Endothelial cell of umbilical vein (primary cell): ENCODE data around the gene NDUFV1. TPM values are rescaled to one million over a fixed set of nuclear protein-coding genes. Genes with fewer than 3 reads are reported as not detected.
A peak's percentile ranks its signal among the peaks of the same experiment; 100 is the strongest.

ENCODE experiments used
- Bru-seq: library from RNA; stranded (reverse); fragments of 400-500 nt; gene quantifications from one replicate; lab custom pipeline; 2021; lab: Mats Ljungman, UMichigan
- BruChase-seq, 2 experiments: library from RNA; stranded (reverse); fragments of 400-500 nt; gene quantifications; one replicate each; lab custom pipeline; 2021; lab: Mats Ljungman, UMichigan
- BruUV-seq: library from RNA; stranded (reverse); fragments of 400-500 nt; replicated peaks from 2 replicates; lab custom pipeline; 2021; lab: Mats Ljungman, UMichigan
- CTCF ChIA-PET: fragments of 300-600, 350-600 bp; sonication (Branson Sonifier 250); formaldehyde crosslinking; loops from one replicate; lab custom pipeline; 2021; ENCODE audit warnings: antibody characterized with exemption, inconsistent platforms; lab: Charles Lee
- POLR2A ChIA-PET: fragments of 300-600, 350-600 bp; sonication (Branson Sonifier 250); formaldehyde crosslinking; loops from one replicate; lab custom pipeline; 2021; ENCODE audit warnings: antibody characterized with exemption, inconsistent platforms; lab: Charles Lee
- DNase-seq: peaks from one replicate; pipeline ENCODE4 v3.0.0-alpha.2; 2011; ENCODE audit warnings: low read depth, low spot score
- FAIRE-seq: peaks from 2 replicates; lab custom pipeline; 2011; peaks lifted over from hg19 to GRCh38; lab: Jason Lieb, UNC
- H2AFZ ChIP-seq: 2 replicates; pipeline ENCODE4 v1.6.0; 2012; ENCODE audit warnings: low read depth, low read length, control low read depth, inconsistent platforms
- H3K27ac ChIP-seq: 2 replicates; pipeline ENCODE4 v1.5.1; 2011; ENCODE audit warnings: low read depth, mild to moderate bottlenecking, control low read depth, low read length, moderate library complexity; ENCODE audit not compliant: insufficient read depth
- H3K27me3 ChIP-seq, 2 experiments: 2 replicates each; pipeline versions ENCODE4 v1.6.0 to v1.6.1; 2011; ENCODE audit warnings: low read length in 2 of 2, mixed read lengths in 1 of 2; ENCODE audit not compliant: control insufficient read depth in 2 of 2, insufficient read depth in 2 of 2
- H3K36me3 ChIP-seq, 2 experiments: 2 replicates in 1 of 2; 3 replicates in 1 of 2; pipeline ENCODE4 v1.5.1; 2011; ENCODE audit warnings: low read length in 2 of 2, mild to moderate bottlenecking in 1 of 2, moderate library complexity in 1 of 2; ENCODE audit not compliant: control insufficient read depth in 2 of 2, insufficient read depth in 2 of 2; ENCODE audit errors: extremely low read depth in 1 of 2
- H3K4me1 ChIP-seq: 3 replicates; pipeline ENCODE4 v1.5.1; 2011; ENCODE audit warnings: mild to moderate bottlenecking, low read length; ENCODE audit not compliant: control insufficient read depth, insufficient read depth; ENCODE audit errors: extremely low read depth
- H3K4me2 ChIP-seq: 2 replicates; pipeline ENCODE4 v1.6.1; 2011; ENCODE audit warnings: low read length, control low read depth, mixed read lengths; ENCODE audit not compliant: insufficient read depth
- H3K4me3 ChIP-seq, 3 experiments: fragments of 200-600 bp in 1 of 3; sonication (generic), shearing (Covaris generic) in 1 of 3; replicated peaks in 1 of 3; 2 replicates each; pipeline ENCODE4 v1.5.1; 2011 to 2016; ENCODE audit warnings: control low read depth in 3 of 3, low read length in 3 of 3, mild to moderate bottlenecking in 2 of 3, inconsistent platforms in 1 of 3, low read depth in 1 of 3, moderate library complexity in 1 of 3; ENCODE audit not compliant: insufficient read depth in 1 of 3
- H3K79me2 ChIP-seq: 2 replicates; pipeline ENCODE4 v1.6.0; 2012; ENCODE audit warnings: low read length, inconsistent platforms; ENCODE audit not compliant: control insufficient read depth, insufficient read depth
- H3K9ac ChIP-seq: replicated peaks from 2 replicates; pipeline ENCODE3; 2011; ENCODE audit warnings: low read length, control low read depth; ENCODE audit not compliant: insufficient read depth; ENCODE audit errors: extremely low read depth
- H3K9me1 ChIP-seq: replicated peaks from 3 replicates; pipeline ENCODE4 v1.6.0; 2011; ENCODE audit warnings: mild to moderate bottlenecking, low read length; ENCODE audit not compliant: control insufficient read depth, insufficient read depth; ENCODE audit errors: extremely low read depth
- H3K9me3 ChIP-seq: replicated peaks from 2 replicates; pipeline ENCODE4 v1.5.1; 2012; ENCODE audit warnings: low read length, inconsistent platforms; ENCODE audit not compliant: control insufficient read depth, insufficient read depth
- H4K20me1 ChIP-seq: replicated peaks from 2 replicates; pipeline ENCODE3; 2011; ENCODE audit warnings: mild to moderate bottlenecking, low read length; ENCODE audit not compliant: control insufficient read depth, insufficient read depth; ENCODE audit errors: extremely low read depth
- CTCF ChIP-seq, 2 donors: IDR thresholded peaks; 1 replicate in 1 of 2; 2 replicates in 1 of 2; pipeline ENCODE4 v1.5.1; 2011; ENCODE audit warnings: low read length in 2 of 2, mild to moderate bottlenecking in 2 of 2, moderate library complexity in 2 of 2, control low read depth in 1 of 2, inconsistent platforms in 1 of 2, low read depth in 1 of 2; ENCODE audit not compliant: insufficient read depth in 1 of 2; ENCODE audit errors: extremely low read depth in 1 of 2
- EZH2 ChIP-seq: IDR thresholded peaks from 2 replicates; pipeline ENCODE4 v1.6.1; 2012; ENCODE audit warnings: borderline replicate concordance, low read depth, mild to moderate bottlenecking, moderate library complexity, low read length, inconsistent platforms; ENCODE audit not compliant: severe bottlenecking
- FOS ChIP-seq: IDR thresholded peaks from 2 replicates; pipeline ENCODE4 v1.6.1; 2011; ENCODE audit warnings: mild to moderate bottlenecking, low read length, moderate library complexity, borderline replicate concordance; ENCODE audit not compliant: insufficient read depth
- GATA2 ChIP-seq: IDR thresholded peaks from 2 replicates; pipeline ENCODE4 v1.7.0; 2011; ENCODE audit warnings: low read depth, mild to moderate bottlenecking, moderate library complexity, mixed read lengths, low read length; ENCODE audit not compliant: insufficient read length, insufficient read depth
- JUN ChIP-seq: IDR thresholded peaks from 2 replicates; pipeline ENCODE4 v1.6.1; 2011; ENCODE audit warnings: borderline replicate concordance, low read depth; ENCODE audit not compliant: insufficient read length, insufficient read depth
- MAX ChIP-seq: IDR thresholded peaks from 2 replicates; pipeline ENCODE4 v1.6.1; 2011; ENCODE audit not compliant: insufficient read depth, insufficient read length
- MYC ChIP-seq: IDR thresholded peaks from one replicate; pipeline ENCODE4 v1.6.1; 2011; ENCODE audit warnings: mild to moderate bottlenecking, low read depth, low read length
- POLR2A ChIP-seq: IDR thresholded peaks from 2 replicates; pipeline ENCODE4 v1.6.1; 2012; ENCODE audit warnings: low read depth, mild to moderate bottlenecking, control low read depth, low read length
- POLR2AphosphoS5 ChIP-seq: IDR thresholded peaks from 2 replicates; pipeline ENCODE4 v1.6.1; 2012; ENCODE audit warnings: low read depth, mild to moderate bottlenecking, control low read depth, low read length, moderate library complexity; ENCODE audit not compliant: insufficient read depth
- dilution Hi-C: fragments of 300-500 bp; cut with MboI; formaldehyde crosslinking; loops from one replicate; pipeline ENCODE4 v1.15.0; 2019; ENCODE audit warnings: low sequenced_read_pairs; ENCODE audit not compliant: extremely low pct_ligation_motif_present
- intact Hi-C: fragments of 100-400 bp; cut with micrococcal nuclease; formaldehyde crosslinking; loops from one replicate; pipeline ENCODE4 v1.10.0; 2022
- long read RNA-seq: library from polyadenylated mRNA; stranded (forward); transcript quantifications from one replicate; pipeline ENCODE4 v2.0.0, GENCODE V29; 2021
- polyA minus RNA-seq, 3 experiments: library from RNA; depleted of rRNA, polyadenylated mRNA; stranded (reverse); fragments of >200 nt; gene quantifications; 1 replicate in 1 of 3; 2 replicates in 2 of 3; pipeline ENCODE4 v1.2.3, GENCODE V29; 2011
- polyA plus RNA-seq, 4 experiments: library from polyadenylated mRNA; depleted of rRNA in 3 of 4; stranded (reverse) in 3 of 4; unstranded in 1 of 4; fragments of >200 nt; gene quantifications; 2 replicates each; pipeline versions ENCODE4 v1.2.1 to v1.2.3, GENCODE V29; 2011 to 2012; ENCODE audit warnings: missing spikeins in 1 of 4
- total RNA-seq: library from RNA; stranded (reverse); gene quantifications from 2 replicates; pipeline ENCODE4 v1.2.3, GENCODE V29; 2021

Gene NDUFV1
- total RNA-seq (179 and 191 TPM in 2 replicates), polyA plus RNA-seq (203 and 204 TPM in 2 replicates), polyA minus RNA-seq (89.3 and 124 TPM in 2 replicates), Bru-seq, nascent RNA (percentile 75 among the genes with signal in this experiment), BruChase-seq, experiment 1, labeled RNA remaining after a 6-hour chase (percentile 90 among the genes with signal in this experiment), BruChase-seq, experiment 2, labeled RNA remaining after a 2-hour chase (percentile 89 among the genes with signal in this experiment)
- 105 and 135 TPM in 2 replicates for polyA plus RNA-seq (2011; cell fraction: cytosol; rRNA removed)
- 410 and 434 TPM in 2 replicates for polyA plus RNA-seq (2011; cell fraction: nucleus; rRNA removed)
- 141 and 210 TPM in 2 replicates for polyA plus RNA-seq (2012)
- 162 TPM for polyA minus RNA-seq (2011; cell fraction: cytosol; rRNA and poly(A)+ RNA removed)
- 90.9 and 99.0 TPM in 2 replicates for polyA minus RNA-seq (2011; cell fraction: nucleus; rRNA and poly(A)+ RNA removed)
- long read RNA-seq, transcript NDUFV1-201 (10 exons, 1,596 nt): major isoform, 327 of 410 reads
- long read RNA-seq, transcript NDUFV1-216 (10 exons, 1,503 nt): minor isoform, 7 of 410 reads
- long read RNA-seq, partial matches to known transcripts: 37 of 410 reads
- long read RNA-seq, other reads (novel, unspliced or antisense): 34 of 410 reads

- H3K27ac ChIP-seq: peak within 1 kb of the TSS; percentile 25
- peaks cover 6% of the 10 kb centered on the region for H3K4me1 ChIP-seq
- H3K9me1 ChIP-seq: no peaks in the 10 kb centered on the region
- no peaks in the 10 kb centered on the region for H4K20me1 ChIP-seq
- peak within 1 kb of the TSS; percentile 86 for H2AFZ ChIP-seq
- H3K4me3 ChIP-seq: peak within 1 kb of the TSS; percentile 32 to 92 (median 61)
- H3K4me2 ChIP-seq: peak within 1 kb of the TSS; percentile 68
- TF ChIP-seq MAX (peak; percentile 55), CTCF (IDR thresholded peaks at IDR 0.05; ENCODE audit: extremely low read depth in 1 of 2, insufficient read depth in 1 of 2, low read depth in 1 of 2, low read length in 2 of 2) (peak; percentile 48 to 78), FOS (no peak), GATA2 (no peak), POLR2AphosphoS5 (peak; percentile 92), EZH2 (no peak), MYC (peak; percentile 34), POLR2A (peak; percentile 88), JUN (no peak)
- H3K9me3 ChIP-seq: no peaks in the 10 kb centered on the region
- CTCF ChIA-PET: no interaction called here
- peak; percentile 94 for DNase-seq
- POLR2A ChIA-PET: no interaction called here
- peak within 1 kb of the TSS; percentile 79 for H3K9ac ChIP-seq
- peaks cover 3 to 17% of the 10 kb centered on the region in 2 experiments for H3K36me3 ChIP-seq
- FAIRE-seq: peak; percentile 98
- intact Hi-C loops: loop anchor here (1.0 to 2.0 kb wide), 4 partner anchors 23 to 98 kb away; partner anchors contain the start of genes CDK2AP2, GSTP1 and NUDT8
- H3K79me2 ChIP-seq: peaks cover 11% of the 10 kb centered on the region
- BruUV-seq: no TSS peak
- no peaks in the 10 kb centered on the region for H3K27me3 ChIP-seq
- dilution Hi-C loops: no loop called here
Measured at GRCh38 chr11:67606492-67607295, at the start of gene NDUFV1. TSS of gene NDUFV1 (plus strand) at chr11:67606936. CDS start at chr11:67607005, 69 bp downstream.
